Testis (tissue), 2 donors: ENCODE results near the gene GUCD1.

ENCODE experiments used
- POLR2A ChIP-seq: fragments of 450-650 bp; IDR thresholded peaks from one replicate; pipeline ENCODE4 v1.6.1; 2017; ENCODE audit warnings: antibody characterized with exemption, mild to moderate bottlenecking, moderate library complexity
- TF ChIP-seq, protein P1 (sequence below), 3 experiments: fragments of 450-650 bp in 2 of 3; fragments of 200-600 bp in 1 of 3; sonication (generic) in 1 of 3; IDR thresholded peaks; one replicate each; pipeline ENCODE4 v1.5.1; 2016 to 2019; ENCODE audit warnings: antibody characterized with exemption in 3 of 3, mild to moderate bottlenecking in 2 of 3, moderate library complexity in 1 of 3

GRCh38 chr22:24554313-24555164 is at the start of gene GUCD1:
- peak; percentile 48 for TF ChIP-seq POLR2A
- TF ChIP-seq, protein P1, sequence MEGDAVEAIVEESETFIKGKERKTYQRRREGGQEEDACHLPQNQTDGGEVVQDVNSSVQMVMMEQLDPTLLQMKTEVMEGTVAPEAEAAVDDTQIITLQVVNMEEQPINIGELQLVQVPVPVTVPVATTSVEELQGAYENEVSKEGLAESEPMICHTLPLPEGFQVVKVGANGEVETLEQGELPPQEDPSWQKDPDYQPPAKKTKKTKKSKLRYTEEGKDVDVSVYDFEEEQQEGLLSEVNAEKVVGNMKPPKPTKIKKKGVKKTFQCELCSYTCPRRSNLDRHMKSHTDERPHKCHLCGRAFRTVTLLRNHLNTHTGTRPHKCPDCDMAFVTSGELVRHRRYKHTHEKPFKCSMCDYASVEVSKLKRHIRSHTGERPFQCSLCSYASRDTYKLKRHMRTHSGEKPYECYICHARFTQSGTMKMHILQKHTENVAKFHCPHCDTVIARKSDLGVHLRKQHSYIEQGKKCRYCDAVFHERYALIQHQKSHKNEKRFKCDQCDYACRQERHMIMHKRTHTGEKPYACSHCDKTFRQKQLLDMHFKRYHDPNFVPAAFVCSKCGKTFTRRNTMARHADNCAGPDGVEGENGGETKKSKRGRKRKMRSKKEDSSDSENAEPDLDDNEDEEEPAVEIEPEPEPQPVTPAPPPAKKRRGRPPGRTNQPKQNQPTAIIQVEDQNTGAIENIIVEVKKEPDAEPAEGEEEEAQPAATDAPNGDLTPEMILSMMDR (IDR thresholded peaks at IDR 0.05), result no peak
